Ecto neural progenitor cell (in vitro differentiated cells): ENCODE measurements around the gene NPTX1.
A peak's percentile ranks its signal among the peaks of the same experiment; 100 is the strongest.

ENCODE experiments used
- DNase-seq: peaks from one replicate; pipeline ENCODE4 v3.0.0-alpha.2; 2018; ENCODE audit warnings: low spot score

The NPTX1 gene

DNA sequence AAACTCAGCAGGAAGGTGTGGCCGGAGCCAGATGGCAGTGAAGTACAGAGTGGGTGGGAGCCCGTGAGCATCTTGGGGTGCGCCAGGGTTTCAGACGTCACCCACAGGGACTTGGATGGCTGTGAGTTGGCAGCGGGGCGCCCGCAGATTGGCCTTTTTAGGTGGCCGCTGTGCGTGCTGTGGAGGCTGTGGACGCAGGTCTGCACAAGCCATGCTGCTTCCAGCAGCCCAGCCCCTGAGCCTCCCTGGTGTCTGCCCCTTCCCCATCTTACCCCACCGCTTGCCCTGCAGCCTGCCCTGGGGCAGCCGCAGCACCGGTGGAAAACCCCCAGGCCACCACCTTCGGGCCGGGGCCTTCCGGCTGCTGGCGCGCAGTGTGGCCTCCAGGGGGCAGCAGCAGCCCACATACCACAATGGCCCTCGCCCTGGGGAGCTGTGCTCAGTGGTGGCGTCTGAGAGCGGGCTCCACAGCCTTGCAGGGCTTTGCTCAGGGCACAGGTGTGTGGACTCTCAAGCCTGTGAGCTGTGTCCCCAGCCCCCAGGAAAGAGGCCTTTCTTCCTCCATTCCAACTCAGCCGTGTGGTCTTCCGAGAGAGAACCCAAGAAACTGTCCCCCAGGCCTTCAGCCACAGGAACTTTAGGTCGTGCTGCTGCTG, 49.6 kb downstream of the NPTX1 start:
- peak; percentile 94 for DNase-seq

GRCh38 chr17:80425835-80426426, 50.5 kb downstream of the NPTX1 start:
- DNase-seq = no peak

DNA sequence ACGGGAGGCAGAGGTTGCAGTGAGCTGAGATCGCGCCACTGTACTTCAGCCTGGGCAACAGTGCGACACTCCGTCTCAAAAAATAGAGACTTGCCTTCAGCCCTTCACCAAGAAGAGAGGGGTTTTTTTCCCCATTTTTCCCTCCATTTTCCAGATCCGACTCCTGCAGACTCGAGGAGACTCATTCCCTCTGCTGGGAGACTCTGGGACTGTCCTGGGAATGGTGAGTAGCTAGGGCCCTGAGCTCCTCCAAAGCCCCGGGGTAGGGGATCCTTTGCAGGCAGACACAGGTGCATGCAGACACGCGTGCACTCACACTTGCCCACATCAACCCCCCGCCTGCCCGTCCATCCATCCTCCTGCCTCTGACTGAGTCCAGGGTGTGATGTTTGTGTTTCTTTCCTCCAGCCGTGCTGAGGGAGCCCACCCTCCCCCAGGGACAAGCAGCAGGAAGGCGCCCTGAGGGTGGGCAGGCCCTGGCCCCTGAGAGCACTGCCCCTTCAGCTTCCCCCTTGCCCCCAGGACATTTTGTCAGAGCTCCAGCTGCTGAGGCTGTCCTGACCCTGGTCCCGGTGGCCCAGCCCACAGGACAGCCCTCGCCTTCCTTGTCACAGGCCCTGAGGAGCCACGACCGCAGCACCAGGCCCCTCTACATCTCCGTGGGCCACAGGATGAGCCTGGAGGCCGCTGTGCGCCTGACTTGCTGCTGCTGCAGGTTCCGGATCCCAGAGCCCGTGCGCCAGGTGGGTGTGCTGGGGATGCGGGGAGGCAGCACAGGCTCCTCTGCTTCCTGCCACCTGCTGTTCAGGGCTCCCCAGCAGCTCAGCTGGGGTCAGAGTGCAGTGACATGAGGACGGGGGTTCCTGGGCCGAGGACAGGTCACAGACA, 51.3 kb downstream of the NPTX1 start:
- DNase-seq = no peak

DNA sequence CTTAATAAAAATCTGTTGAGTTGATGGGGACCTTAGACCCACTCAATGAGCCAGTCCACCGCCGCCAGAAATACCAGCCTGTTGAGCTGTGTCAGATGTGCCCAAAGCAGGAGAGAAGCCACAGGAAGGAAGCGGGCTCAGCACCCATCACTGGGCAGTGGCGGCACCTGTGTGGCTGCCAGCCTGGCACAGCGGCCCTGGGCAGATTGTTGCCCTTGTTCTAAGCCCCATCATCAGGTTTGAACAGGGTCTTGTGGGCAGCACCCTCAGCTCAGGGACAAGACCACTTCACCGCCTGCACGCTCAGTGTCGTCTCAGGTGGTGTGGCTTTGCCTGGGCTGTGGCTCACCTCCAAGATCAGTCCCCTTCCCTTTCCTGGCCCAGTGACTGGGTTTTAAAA, 52.1 kb downstream of the NPTX1 start:
- DNase-seq = no peak

GRCh38 chr17:80423536-80424225, 52.7 kb downstream of the NPTX1 start:
- DNase-seq = no peak

DNA sequence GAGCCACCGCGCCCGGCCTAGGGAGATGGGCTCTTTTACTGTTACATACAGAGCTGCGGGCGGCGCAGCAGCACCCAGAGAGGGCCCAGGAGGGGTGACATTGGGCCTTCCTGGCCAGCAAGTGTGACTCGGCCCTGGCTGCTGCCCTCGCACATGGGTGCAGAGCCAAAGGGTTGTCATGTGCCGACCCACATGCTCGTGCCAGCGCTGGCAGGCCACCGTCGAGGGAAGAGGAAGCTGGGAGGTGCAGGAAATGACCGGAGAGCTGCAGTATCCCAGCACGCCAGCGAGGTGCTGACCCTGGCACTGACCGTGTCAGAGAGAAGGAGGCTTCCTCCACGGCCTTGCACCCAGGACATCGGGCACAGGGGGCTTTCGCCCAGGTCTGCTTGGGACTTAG, 53.4 kb downstream of the NPTX1 start:
- no peak for DNase-seq

GRCh38 chr17:80422276-80422675, 54.1 kb downstream of the NPTX1 start:
- DNase-seq = no peak

- DNase-seq = no peak
These were observed 54.9 kb downstream of the NPTX1 start for GRCh38 chr17:80421381-80422090.

GRCh38 chr17:80419255-80419654, 57.2 kb downstream of the NPTX1 start:
- no peak for DNase-seq

- no peak for DNase-seq
These were observed 57.8 kb downstream of the NPTX1 start for GRCh38 chr17:80418589-80418988.
